HEK293 (cell line): ENCODE data around the gene COL5A1.

Experiments
- CTCF ChIA-PET: fragments of 350-600 bp; formaldehyde crosslinking; extraction: SDS; loops from one replicate; lab custom pipeline; 2021; ENCODE audit warnings: antibody characterized with exemption; lab: Yijun Ruan, JAX
- POLR2A ChIA-PET: fragments of 300-600 bp; formaldehyde crosslinking; extraction: SDS; loops from one replicate; lab custom pipeline; 2020; ENCODE audit warnings: antibody characterized with exemption, inconsistent platforms; lab: Yijun Ruan, JAX
- H3K27ac ChIP-seq: fragments of 200-500 bp; sonication (Bioruptor generic); 2 replicates; pipeline ENCODE4 v1.5.1; 2014; ENCODE audit warnings: low read depth, low read length, control low read depth, inconsistent platforms; ENCODE audit errors: extremely low read depth
- H3K36me3 ChIP-seq, 2 experiments: fragments of 200-500 bp in 1 of 2; sonication (Bioruptor generic) in 1 of 2; 1 replicate in 1 of 2; 2 replicates in 1 of 2; pipeline ENCODE4 v1.5.1; 2014 to 2017; ENCODE audit warnings: inconsistent platforms in 2 of 2, low read length in 2 of 2; ENCODE audit not compliant: control insufficient read depth in 2 of 2, insufficient read depth in 1 of 2
- H3K4me1 ChIP-seq: fragments of 200-500 bp; sonication (Bioruptor generic); 2 replicates; pipeline ENCODE4 v1.5.1; 2014; ENCODE audit warnings: mild to moderate bottlenecking, low read length, inconsistent platforms; ENCODE audit not compliant: control insufficient read depth, insufficient read depth
- H3K4me3 ChIP-seq: 2 replicates; pipeline ENCODE4 v1.5.1; 2011; ENCODE audit warnings: low read depth, mild to moderate bottlenecking, control low read depth, low read length, moderate library complexity
- H3K9me3 ChIP-seq: fragments of 200-500 bp; sonication (Bioruptor generic); 2 replicates; pipeline ENCODE4 v1.5.1; 2014; ENCODE audit warnings: low read depth, low read length, inconsistent platforms; ENCODE audit not compliant: control insufficient read depth, insufficient read depth
- HOXC10 ChIP-seq: sonication (generic); formaldehyde crosslinking; IDR thresholded peaks from 2 replicates; pipeline ENCODE4 v1.8.1; 2023; ENCODE audit warnings: mild to moderate bottlenecking, missing genetic modification reagents
- KLF9 ChIP-seq: fragments of 450-650 bp; formaldehyde crosslinking; IDR thresholded peaks from 2 replicates; pipeline ENCODE4 v1.5.1; 2016; ENCODE audit warnings: missing biosample characterization, missing genetic modification characterization, low read depth
- MYNN ChIP-seq: fragments of 450-650 bp; formaldehyde crosslinking; IDR thresholded peaks from 2 replicates; pipeline ENCODE4 v1.5.1; 2016; ENCODE audit warnings: missing biosample characterization, missing genetic modification characterization, borderline replicate concordance
- ZFP41 ChIP-seq: fragments of 450-650 bp; formaldehyde crosslinking; IDR thresholded peaks from 2 replicates; pipeline ENCODE4 v1.5.1; 2016; ENCODE audit warnings: missing biosample characterization, missing genetic modification characterization, borderline replicate concordance
- ZNF184 ChIP-seq: fragments of 450-650 bp; IDR thresholded peaks from 2 replicates; pipeline ENCODE4 v1.5.1; 2018; ENCODE audit warnings: missing biosample characterization, mild to moderate bottlenecking, missing genetic modification characterization
- ZNF19 ChIP-seq: fragments of 450-650 bp; formaldehyde crosslinking; IDR thresholded peaks from 2 replicates; pipeline ENCODE4; 2016; ENCODE audit warnings: missing biosample characterization, missing genetic modification characterization, low read depth
- ZNF248 ChIP-seq: fragments of 450-650 bp; formaldehyde crosslinking; IDR thresholded peaks from 2 replicates; pipeline ENCODE4 v1.5.1; 2017; ENCODE audit warnings: missing biosample characterization, missing genetic modification characterization
- ZNF26 ChIP-seq: fragments of 450-650 bp; formaldehyde crosslinking; IDR thresholded peaks from 2 replicates; pipeline ENCODE4 v1.5.1; 2016; ENCODE audit warnings: missing biosample characterization, missing genetic modification characterization
- ZNF366 ChIP-seq: fragments of 450-650 bp; formaldehyde crosslinking; conservative IDR thresholded peaks from 2 replicates; pipeline ENCODE4 v1.5.1; 2016; ENCODE audit warnings: missing biosample characterization, missing genetic modification characterization
- ZNF645 ChIP-seq: fragments of 450-650 bp; formaldehyde crosslinking; IDR thresholded peaks from 2 replicates; pipeline ENCODE4; 2016; ENCODE audit warnings: missing biosample characterization, missing genetic modification characterization
- ZNF654 ChIP-seq: fragments of 450-650 bp; formaldehyde crosslinking; IDR thresholded peaks from 2 replicates; pipeline ENCODE4 v1.5.1; 2016; ENCODE audit warnings: low read depth, missing biosample characterization, missing genetic modification characterization
- ZNF658 ChIP-seq: fragments of 450-650 bp; formaldehyde crosslinking; IDR thresholded peaks from 2 replicates; pipeline ENCODE4; 2016; ENCODE audit warnings: missing biosample characterization, missing genetic modification characterization
- ZNF704 ChIP-seq: fragments of 450-650 bp; formaldehyde crosslinking; IDR thresholded peaks from 2 replicates; pipeline ENCODE4 v1.5.1; 2016; ENCODE audit warnings: missing biosample characterization, missing genetic modification characterization
- ZSCAN5A ChIP-seq: fragments of 450-650 bp; formaldehyde crosslinking; IDR thresholded peaks from 2 replicates; pipeline ENCODE4 v1.5.1; 2016; ENCODE audit warnings: missing biosample characterization, missing genetic modification characterization

The COL5A1 gene

GRCh38 chr9:134632329-134632728 lies 9.3 kb upstream of the COL5A1 start:
- Histone ChIP-seq H3K9me3 (no peaks in the 10 kb centered on the region), H3K4me3 (no peak overlapping the region), H3K4me1 (no peaks in the 10 kb centered on the region), H3K27ac (no peak overlapping the region), H3K36me3 (no peaks in the 10 kb centered on the region)
- POLR2A ChIA-PET: interaction anchor here (0.6 kb wide), 1 partner anchor 169 kb away, joined by 4 read pairs; no protein-coding TSS in a partner anchor
- CTCF ChIA-PET: no interaction called here
- no peak for TF ChIP-seq ZNF654 (tag by site-specific recombination)
- TF ChIP-seq ZFP41: no peak

GRCh38 chr9:134633362-134634142 lies 8.1 kb upstream of the COL5A1 start:
- no peak for TF ChIP-seq ZNF19 (tag by site-specific recombination)
- TF ChIP-seq KLF9: no peak
- CTCF ChIA-PET: no interaction called here
- H3K4me1 ChIP-seq: no peaks in the 10 kb centered on the region

GRCh38 chr9:134634176-134634575 lies 7.4 kb upstream of the COL5A1 start:
- Histone ChIP-seq H3K4me3 (no peak overlapping the region), H3K27ac (no peak overlapping the region)
- CTCF ChIA-PET: no interaction called here
- TF ChIP-seq ZSCAN5A: no peak
- no peak for TF ChIP-seq ZNF184 (tag by site-specific recombination)
- TF ChIP-seq, all 188 proteins: peak for 0
- Histone ChIP-seq H3K4me1 (no peaks in the 10 kb centered on the region), H3K36me3 (no peaks in the 10 kb centered on the region), H3K9me3 (no peaks in the 10 kb centered on the region)
- POLR2A ChIA-PET: no interaction called here

More at GRCh38 chr9:134633362-134634142, 8.1 kb upstream of the COL5A1 start:
- Histone ChIP-seq H3K9me3 (no peaks in the 10 kb centered on the region), H3K27ac (no peak overlapping the region), H3K4me3 (no peak overlapping the region), H3K36me3 (no peaks in the 10 kb centered on the region)
- POLR2A ChIA-PET: no interaction called here

- TF ChIP-seq ZNF658 (tag by site-specific recombination) (no peak), ZNF654 (tag by site-specific recombination) (no peak), MYNN (tag by site-specific recombination) (no peak), ZNF248 (tag by site-specific recombination) (no peak), ZNF366 (tag by site-specific recombination) (no peak)
- no peak overlapping the region for H3K27ac ChIP-seq
- CTCF ChIA-PET: interaction anchor here (0.7 to 1.0 kb wide), 2 partner anchors 55 to 185 kb away, joined by 3 read pairs; no protein-coding TSS in a partner anchor
These were observed 6.9 kb upstream of the COL5A1 start for GRCh38 chr9:134634667-134635230.

GRCh38 chr9:134635351-134636148 lies 6.1 kb upstream of the COL5A1 start:
- ChIA-PET POLR2A (no interaction called here), CTCF (interaction anchor here (0.7 to 1.0 kb wide), 2 partner anchors 54 to 186 kb away, joined by 3 read pairs; no protein-coding TSS in a partner anchor)
- Histone ChIP-seq H3K36me3 (no peaks in the 10 kb centered on the region), H3K27ac (no peak overlapping the region), H3K9me3 (no peaks in the 10 kb centered on the region), H3K4me3 (no peak overlapping the region), H3K4me1 (no peaks in the 10 kb centered on the region)
- TF ChIP-seq ZNF704: no peak
- TF ChIP-seq HOXC10 (CRISPR knock-in tag): no peak
- no peak for TF ChIP-seq ZNF26
- no peak for TF ChIP-seq ZNF645 (tag by site-specific recombination)

More at GRCh38 chr9:134634667-134635230, 6.9 kb upstream of the COL5A1 start:
- POLR2A ChIA-PET: no interaction called here
- H3K4me1 ChIP-seq: no peaks in the 10 kb centered on the region
- H3K9me3 ChIP-seq: no peaks in the 10 kb centered on the region
- H3K36me3 ChIP-seq: no peaks in the 10 kb centered on the region
- no peak overlapping the region for H3K4me3 ChIP-seq
